HG02885 (cell line): Measurements from ENCODE around the gene MOV10L1.

Experiments used
- ATAC-seq: cut with Tn5 transposase; IDR thresholded peaks from one replicate; pipeline ENCODE4 v1.9.1; 2021; ENCODE audit warnings: mild to moderate bottlenecking; ENCODE audit not compliant: unreplicated experiment, poor library complexity

The MOV10L1 gene

DNA sequence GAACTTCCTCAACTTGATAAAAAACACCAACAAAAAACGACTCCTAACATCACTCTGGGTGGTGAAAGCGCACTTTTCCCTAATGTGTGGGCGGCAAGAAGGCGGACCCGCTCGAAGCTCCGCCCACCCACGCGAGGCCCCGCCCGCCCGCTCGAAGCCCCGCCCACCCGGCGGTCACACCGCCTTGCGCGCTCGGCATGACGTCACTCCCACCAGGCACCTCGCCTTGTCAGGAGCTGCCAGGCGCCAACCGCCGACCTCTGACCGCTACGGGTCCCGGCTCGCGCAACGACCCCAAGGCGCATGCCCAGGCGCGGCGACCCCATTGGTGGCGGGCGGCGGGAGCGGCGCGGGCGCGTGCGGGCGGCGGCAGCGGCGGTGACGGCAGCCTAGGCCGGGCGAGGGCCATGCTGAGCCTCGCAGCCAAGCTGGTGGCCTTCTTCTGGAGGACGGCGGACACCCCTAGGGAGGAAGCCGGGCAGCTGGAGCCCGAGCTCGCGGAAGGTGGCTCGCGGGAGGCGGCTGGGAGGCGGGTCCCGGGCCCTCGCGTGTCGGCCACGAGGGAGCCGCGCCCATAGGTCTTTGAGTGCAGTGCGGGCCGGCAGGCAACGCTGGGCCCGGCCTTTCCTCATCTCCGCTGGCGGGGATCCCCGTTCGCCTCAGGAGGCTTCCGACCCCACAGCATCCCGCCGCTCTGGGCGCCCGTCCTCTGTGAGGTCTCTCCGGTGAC lies at the start of gene MOV10L1:
TSS of gene MOV10L1 (plus strand) at position 325 of the 730 bp plus-strand sequence. CDS start at position 408, 83 bp downstream.
- no peak for ATAC-seq

DNA sequence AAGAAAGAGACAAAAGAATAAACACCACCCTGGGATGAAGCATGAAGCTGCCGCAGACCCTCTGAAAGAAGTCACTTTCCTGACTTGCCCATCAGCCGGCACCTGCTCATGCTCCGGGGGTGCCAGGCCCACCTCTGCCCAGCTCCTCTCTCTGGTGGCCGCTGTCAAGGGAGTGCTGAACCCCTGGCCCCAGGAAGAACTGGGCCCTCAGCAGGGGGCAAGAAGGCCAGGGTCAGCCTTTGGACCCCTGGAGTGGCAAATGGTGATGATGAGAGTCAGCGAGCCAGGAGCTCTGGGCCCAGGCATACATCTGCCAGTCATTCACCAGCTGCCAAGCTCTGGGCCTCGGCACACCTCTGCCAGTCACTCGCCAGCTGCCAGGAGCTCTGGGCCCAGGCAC lies 49.1 kb upstream of the MOV10L1 start:
- no peak for ATAC-seq

DNA sequence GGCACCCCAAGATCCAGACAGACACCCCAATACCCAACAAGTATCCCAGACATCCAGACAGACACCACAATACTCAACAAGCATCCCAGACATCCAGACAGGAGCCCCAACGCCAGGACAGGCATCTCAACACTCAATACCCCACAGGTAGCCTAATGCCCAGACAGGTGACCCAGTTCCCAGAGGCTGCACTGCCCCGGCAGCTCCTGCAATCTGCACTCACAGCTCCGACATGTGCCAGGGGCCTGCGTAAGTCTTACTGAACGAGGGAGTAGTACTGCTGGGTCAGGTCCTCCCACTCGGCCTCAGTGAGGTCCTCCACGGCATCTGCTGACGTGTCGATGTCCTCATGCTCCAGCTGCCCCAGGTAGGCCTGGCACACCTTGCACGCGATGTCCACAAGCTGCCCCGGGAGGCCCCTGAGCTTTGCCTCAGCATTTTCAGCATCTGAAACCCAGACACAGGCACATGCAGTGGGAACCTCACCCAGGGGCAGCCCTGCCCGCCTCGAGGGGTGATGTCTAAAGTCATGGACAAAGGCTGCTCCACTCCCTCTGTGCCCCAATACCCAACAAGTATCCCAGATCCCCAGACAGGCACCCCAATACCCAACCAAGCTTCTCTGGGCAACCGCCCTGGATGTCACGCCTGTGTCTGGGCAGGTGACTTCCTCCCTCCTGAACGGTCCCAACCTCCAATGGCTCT lies 48.3 kb upstream of the MOV10L1 start:
- ATAC-seq, result no peak

GRCh38 chr22:50044485-50045118 lies 45.2 kb upstream of the MOV10L1 start:
- ATAC-seq, result no peak

- ATAC-seq, result no peak
Measured at GRCh38 chr22:50045211-50046018, 44.4 kb upstream of the MOV10L1 start.

- ATAC-seq, result no peak
Measured at GRCh38 chr22:50046019-50046415, 43.8 kb upstream of the MOV10L1 start.

GRCh38 chr22:50046481-50047245 lies 43.1 kb upstream of the MOV10L1 start:
- ATAC-seq, result no peak

- ATAC-seq, result no peak
Measured at GRCh38 chr22:50047346-50047745, 42.5 kb upstream of the MOV10L1 start.

GRCh38 chr22:50048061-50048765 lies 41.6 kb upstream of the MOV10L1 start:
- no peak for ATAC-seq

DNA sequence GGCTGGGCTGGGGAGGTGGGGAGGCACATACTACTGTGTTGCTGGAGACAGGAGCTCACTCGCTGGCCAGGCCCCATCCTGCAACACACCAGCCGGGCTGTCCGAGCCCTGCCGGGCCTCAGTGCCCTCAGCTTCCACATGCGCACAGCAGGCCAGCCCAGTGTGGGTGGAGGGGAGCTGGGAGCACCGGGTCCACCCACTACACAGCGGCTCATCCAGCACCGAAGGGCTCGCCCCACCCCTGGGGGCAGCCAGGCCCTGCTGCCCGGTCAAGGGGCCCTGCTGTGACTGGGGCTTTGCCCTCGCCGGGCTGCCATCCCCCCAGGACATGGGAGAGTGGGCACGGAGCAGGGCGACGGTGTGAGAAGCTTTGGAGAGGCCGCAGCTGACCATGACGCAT lies 41.0 kb upstream of the MOV10L1 start:
- no peak for ATAC-seq

DNA sequence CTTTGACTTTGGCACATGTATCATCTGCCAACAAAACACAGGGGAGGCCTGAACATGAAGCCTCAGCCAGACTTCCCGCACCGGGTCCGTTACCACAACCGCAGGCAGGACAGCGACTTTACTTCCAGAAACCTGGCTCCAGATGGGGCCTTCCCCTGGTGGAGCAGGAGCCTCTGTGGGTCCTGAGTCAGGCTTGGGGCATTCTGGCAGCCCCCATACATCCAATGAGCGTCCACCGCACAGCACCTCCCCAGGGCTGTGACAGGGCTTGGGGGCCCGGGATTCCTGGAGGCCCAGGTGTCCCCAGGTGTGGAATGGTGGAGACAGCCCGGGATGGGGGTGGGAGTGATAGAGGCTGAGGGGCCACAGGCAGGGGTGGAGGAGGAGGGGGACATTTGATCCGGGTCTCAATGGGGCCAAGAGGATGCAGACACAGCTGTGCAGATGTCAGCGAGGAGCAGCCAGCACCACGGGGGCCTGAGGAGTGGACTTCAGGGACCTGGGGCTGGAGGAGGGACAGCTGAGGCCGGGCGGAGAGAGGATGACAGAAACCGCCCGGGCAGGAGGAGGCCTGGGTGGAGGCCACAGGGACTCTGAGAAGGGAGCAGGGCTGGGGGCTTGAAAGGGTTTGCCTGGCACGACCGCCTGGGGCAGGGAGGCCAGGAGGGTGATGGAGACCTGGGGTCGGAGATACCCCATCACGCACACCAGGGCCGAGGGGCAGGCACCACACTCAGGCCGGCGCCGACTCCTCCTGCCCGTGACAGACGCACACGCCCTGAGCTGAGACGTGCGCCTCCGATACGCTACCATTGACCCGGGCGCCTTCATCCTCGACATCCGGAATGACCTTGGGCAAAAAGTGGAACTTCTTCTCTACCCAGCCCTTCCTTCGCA lies 40.3 kb upstream of the MOV10L1 start:
- no peak for ATAC-seq

- no peak for ATAC-seq
Measured at GRCh38 chr22:50051930-50052329, 37.9 kb upstream of the MOV10L1 start.

DNA sequence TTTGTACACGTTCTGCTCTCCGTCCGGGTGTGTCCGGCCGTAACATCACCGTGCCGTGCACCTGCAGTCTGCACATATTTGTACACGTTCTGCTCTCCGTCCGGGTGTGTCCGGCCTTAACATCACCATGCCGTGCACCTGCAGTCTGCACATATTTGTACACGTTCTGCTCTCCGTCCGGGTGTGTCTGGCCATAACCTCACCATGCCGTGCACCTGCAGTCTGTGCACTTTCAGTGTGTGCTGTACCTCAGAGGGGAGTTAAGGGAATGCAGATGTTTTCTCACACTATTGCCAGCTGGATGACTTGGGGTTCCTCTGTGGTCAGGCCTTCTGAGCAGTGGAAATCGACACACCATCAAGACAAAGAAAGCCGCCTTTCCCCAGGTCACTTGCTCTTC lies 35.9 kb upstream of the MOV10L1 start:
- ATAC-seq, result no peak

DNA sequence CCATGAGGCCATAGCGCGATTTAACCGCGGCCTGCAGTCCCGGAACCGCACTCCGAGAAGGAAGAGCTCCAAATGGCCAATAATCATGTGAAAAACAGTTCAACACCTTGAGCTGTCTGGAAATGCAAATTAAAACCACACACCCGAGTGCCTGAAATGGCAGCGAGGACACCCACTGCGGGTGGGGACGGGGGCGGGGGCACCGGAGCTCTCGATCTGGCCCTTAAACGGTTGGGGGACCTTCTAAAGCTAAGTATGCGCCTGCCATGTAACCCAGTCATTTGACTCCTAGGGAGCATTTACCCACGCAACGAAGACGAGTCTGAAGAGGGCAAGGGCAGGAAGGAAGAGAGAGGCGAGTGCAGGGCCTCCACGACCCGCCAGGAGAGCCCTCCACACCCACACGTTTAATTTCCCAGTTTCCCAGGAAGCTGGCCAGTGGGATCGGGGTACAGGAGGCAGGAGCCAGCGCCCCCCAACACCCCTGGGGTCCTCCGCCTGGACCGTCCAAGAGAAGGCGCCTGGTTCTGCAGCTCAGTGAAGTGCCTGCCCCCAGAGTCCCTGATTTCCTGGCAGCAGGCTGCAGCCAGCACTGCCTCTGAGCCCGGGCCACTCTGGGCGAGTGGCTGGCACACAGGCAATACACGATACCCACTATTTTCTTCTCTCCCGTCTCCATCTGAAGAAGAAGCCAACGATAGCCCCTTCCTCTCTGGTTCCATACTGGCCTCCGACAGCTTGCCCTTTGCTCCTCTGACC lies 33.4 kb upstream of the MOV10L1 start:
- no peak for ATAC-seq

- no peak for ATAC-seq
Measured at GRCh38 chr22:50057278-50058060, 32.3 kb upstream of the MOV10L1 start.

GRCh38 chr22:50058061-50058905 lies 31.5 kb upstream of the MOV10L1 start, which contains the start of gene TTLL8:
TTLL8 (minus strand) TSS chr22:50058298.
- no peak for ATAC-seq
